Measurements from ENCODE around the gene OR6N1.

DNA sequence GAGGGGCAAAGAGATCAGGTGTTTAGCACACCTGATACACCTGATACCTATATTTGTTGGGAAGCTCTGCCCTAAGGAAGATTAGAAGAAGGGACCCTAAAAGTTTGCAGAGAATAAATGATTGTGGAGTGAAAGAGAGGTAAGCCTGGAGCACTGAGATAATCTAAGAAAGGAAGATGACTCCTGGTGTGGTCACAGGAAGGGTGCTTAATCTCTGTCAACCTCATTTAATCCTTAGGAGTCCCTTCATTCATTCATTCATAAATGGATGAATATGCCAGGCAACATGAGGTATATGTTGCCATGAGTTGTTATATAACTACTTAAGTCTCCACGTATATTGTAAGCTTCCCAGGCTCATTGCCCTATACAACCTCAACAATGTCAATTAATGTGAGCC, 43.0 kb upstream of the OR6N1 start:
- TF ChIP-seq POLR2A (IDR thresholded peaks at IDR 0.05; ENCODE audit: low read depth, low read length) (no peak), POLR2AphosphoS5 (IDR thresholded peaks at IDR 0.05; ENCODE audit: low read depth, low read length) (no peak)
